ENCODE measurements around the gene CYB5RL. TPM values are rescaled to one million over a fixed set of nuclear protein-coding genes. Genes with fewer than 3 reads are reported as not detected.

CYB5RL gene
- total RNA-seq, 1 experiment from 2014 or later, result 13.1 TPM

DNA sequence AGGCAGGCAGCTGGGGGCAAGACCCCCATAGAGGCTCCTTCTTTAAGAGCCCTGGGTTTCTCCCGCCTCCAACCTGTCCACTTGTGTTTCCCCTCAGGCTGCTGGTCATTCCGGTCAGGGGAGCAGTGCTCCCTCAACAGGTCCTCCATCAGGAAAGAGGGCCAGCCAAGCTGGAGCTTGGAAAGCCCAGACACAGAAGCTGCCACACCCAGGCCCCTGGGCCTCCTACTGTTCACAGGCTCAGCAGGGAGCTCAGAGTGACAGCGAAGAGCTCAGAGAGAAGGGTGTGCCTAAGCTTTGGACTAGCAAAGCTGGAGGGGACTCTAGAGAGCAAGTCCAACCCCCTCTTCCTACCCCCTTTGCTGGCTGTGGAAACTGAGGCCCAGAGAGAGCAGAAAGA lies 36.8 kb downstream of the CYB5RL start (continued):
- no peak for TF ChIP-seq FOXK1 (CRISPR knock-in tag; IDR thresholded peaks at IDR 0.05)
- no peak for TF ChIP-seq NFYB (CRISPR knock-in tag; conservative IDR thresholded peaks at IDR 0.05; ENCODE audit: low read depth)
- no peak for TF ChIP-seq NFE2L1 (CRISPR knock-in tag; IDR thresholded peaks at IDR 0.05)
- TF ChIP-seq SMAD3 (CRISPR knock-in tag; IDR thresholded peaks at IDR 0.05; ENCODE audit: borderline replicate concordance), result no peak
- TF ChIP-seq SMAD4 (CRISPR knock-in tag; IDR thresholded peaks at IDR 0.05), result no peak
- no peak for TF ChIP-seq FOXP1 (CRISPR knock-in tag; IDR thresholded peaks at IDR 0.05; ENCODE audit: borderline replicate concordance)
- TF ChIP-seq, protein P1, sequence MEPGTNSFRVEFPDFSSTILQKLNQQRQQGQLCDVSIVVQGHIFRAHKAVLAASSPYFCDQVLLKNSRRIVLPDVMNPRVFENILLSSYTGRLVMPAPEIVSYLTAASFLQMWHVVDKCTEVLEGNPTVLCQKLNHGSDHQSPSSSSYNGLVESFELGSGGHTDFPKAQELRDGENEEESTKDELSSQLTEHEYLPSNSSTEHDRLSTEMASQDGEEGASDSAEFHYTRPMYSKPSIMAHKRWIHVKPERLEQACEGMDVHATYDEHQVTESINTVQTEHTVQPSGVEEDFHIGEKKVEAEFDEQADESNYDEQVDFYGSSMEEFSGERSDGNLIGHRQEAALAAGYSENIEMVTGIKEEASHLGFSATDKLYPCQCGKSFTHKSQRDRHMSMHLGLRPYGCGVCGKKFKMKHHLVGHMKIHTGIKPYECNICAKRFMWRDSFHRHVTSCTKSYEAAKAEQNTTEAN (CRISPR knock-in tag; IDR thresholded peaks at IDR 0.05), result no peak
- no peak for TF ChIP-seq OVOL2 (CRISPR knock-in tag; IDR thresholded peaks at IDR 0.05; ENCODE audit: borderline replicate concordance)
- TF ChIP-seq, protein P2, sequence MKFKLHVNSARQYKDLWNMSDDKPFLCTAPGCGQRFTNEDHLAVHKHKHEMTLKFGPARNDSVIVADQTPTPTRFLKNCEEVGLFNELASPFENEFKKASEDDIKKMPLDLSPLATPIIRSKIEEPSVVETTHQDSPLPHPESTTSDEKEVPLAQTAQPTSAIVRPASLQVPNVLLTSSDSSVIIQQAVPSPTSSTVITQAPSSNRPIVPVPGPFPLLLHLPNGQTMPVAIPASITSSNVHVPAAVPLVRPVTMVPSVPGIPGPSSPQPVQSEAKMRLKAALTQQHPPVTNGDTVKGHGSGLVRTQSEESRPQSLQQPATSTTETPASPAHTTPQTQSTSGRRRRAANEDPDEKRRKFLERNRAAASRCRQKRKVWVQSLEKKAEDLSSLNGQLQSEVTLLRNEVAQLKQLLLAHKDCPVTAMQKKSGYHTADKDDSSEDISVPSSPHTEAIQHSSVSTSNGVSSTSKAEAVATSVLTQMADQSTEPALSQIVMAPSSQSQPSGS (CRISPR knock-in tag; IDR thresholded peaks at IDR 0.05; ENCODE audit: borderline replicate concordance, low read depth), result no peak
- TF ChIP-seq, protein P3, sequence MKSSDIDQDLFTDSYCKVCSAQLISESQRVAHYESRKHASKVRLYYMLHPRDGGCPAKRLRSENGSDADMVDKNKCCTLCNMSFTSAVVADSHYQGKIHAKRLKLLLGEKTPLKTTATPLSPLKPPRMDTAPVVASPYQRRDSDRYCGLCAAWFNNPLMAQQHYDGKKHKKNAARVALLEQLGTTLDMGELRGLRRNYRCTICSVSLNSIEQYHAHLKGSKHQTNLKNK (CRISPR knock-in tag; IDR thresholded peaks at IDR 0.05), result no peak
- TF ChIP-seq, protein P4, sequence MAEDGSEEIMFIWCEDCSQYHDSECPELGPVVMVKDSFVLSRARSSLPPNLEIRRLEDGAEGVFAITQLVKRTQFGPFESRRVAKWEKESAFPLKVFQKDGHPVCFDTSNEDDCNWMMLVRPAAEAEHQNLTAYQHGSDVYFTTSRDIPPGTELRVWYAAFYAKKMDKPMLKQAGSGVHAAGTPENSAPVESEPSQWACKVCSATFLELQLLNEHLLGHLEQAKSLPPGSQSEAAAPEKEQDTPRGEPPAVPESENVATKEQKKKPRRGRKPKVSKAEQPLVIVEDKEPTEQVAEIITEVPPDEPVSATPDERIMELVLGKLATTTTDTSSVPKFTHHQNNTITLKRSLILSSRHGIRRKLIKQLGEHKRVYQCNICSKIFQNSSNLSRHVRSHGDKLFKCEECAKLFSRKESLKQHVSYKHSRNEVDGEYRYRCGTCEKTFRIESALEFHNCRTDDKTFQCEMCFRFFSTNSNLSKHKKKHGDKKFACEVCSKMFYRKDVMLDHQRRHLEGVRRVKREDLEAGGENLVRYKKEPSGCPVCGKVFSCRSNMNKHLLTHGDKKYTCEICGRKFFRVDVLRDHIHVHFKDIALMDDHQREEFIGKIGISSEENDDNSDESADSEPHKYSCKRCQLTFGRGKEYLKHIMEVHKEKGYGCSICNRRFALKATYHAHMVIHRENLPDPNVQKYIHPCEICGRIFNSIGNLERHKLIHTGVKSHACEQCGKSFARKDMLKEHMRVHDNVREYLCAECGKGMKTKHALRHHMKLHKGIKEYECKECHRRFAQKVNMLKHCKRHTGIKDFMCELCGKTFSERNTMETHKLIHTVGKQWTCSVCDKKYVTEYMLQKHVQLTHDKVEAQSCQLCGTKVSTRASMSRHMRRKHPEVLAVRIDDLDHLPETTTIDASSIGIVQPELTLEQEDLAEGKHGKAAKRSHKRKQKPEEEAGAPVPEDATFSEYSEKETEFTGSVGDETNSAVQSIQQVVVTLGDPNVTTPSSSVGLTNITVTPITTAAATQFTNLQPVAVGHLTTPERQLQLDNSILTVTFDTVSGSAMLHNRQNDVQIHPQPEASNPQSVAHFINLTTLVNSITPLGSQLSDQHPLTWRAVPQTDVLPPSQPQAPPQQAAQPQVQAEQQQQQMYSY (CRISPR knock-in tag; IDR thresholded peaks at IDR 0.05), result no peak
- no peak for TF ChIP-seq SOX15 (CRISPR knock-in tag; IDR thresholded peaks at IDR 0.05)

DNA sequence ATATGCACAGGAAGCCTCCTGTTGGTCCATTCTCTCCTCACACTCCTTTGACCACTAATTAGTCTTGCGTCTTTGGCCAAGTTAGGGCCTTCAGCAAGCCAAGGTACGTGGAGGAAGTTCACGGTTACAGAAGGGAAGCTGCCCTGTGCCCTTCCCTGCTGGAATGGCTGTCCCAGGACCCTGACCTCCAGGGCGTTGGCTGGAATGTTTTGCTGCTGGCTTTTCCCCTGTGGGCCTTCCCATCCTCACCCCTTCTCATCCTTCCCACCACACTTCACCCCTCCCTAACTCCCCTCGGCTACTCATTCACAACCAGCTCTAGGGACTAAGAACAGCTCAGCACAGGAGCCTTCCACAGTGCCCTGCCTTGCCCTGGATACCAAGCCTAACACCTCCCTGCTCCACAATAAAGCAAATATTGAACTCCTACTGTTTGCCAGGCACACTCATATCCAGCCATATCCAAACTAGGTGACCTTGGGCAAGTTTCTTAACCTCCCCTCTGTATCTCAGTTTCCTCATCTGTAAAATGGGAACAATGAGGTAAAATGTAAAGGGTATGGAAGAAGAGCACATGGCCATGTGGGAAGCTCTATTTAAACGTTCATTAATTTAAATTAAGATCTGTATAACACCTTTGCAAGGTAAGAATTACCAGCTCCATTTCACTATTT lies 38.2 kb downstream of the CYB5RL start:
- POLR2A ChIA-PET, result no interaction called here
- CTCF ChIA-PET, result interaction anchor here (0.9 to 1.5 kb wide), 3 partner anchors 17 to 40 kb away, joined by 3 to 6 read pairs (median 3); no protein-coding TSS in a partner anchor
- H3K9me3 Mint-ChIP-seq, result no peaks in the 10 kb centered on the region
- H3K27ac Mint-ChIP-seq, result no peak overlapping the region
- no peak for DNase-seq (ENCODE audit: low spot score)
- TF ChIP-seq, protein P5, sequence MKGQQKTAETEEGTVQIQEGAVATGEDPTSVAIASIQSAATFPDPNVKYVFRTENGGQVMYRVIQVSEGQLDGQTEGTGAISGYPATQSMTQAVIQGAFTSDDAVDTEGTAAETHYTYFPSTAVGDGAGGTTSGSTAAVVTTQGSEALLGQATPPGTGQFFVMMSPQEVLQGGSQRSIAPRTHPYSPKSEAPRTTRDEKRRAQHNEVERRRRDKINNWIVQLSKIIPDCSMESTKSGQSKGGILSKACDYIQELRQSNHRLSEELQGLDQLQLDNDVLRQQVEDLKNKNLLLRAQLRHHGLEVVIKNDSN (CRISPR knock-in tag; IDR thresholded peaks at IDR 0.05), result no peak
- TF ChIP-seq, protein P6, sequence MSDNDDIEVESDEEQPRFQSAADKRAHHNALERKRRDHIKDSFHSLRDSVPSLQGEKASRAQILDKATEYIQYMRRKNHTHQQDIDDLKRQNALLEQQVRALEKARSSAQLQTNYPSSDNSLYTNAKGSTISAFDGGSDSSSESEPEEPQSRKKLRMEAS (CRISPR knock-in tag; IDR thresholded peaks at IDR 0.05), result no peak
- TF ChIP-seq ZNF423 (CRISPR knock-in tag; IDR thresholded peaks at IDR 0.05) (no peak), ZBTB21 (CRISPR knock-in tag; IDR thresholded peaks at IDR 0.05; ENCODE audit: borderline replicate concordance) (no peak), SOX15 (CRISPR knock-in tag; IDR thresholded peaks at IDR 0.05) (no peak), NR2C2 (CRISPR knock-in tag; IDR thresholded peaks at IDR 0.05) (no peak), ZNF263 (CRISPR knock-in tag; IDR thresholded peaks at IDR 0.05; ENCODE audit: low read depth) (no peak)
- TF ChIP-seq, protein P7, sequence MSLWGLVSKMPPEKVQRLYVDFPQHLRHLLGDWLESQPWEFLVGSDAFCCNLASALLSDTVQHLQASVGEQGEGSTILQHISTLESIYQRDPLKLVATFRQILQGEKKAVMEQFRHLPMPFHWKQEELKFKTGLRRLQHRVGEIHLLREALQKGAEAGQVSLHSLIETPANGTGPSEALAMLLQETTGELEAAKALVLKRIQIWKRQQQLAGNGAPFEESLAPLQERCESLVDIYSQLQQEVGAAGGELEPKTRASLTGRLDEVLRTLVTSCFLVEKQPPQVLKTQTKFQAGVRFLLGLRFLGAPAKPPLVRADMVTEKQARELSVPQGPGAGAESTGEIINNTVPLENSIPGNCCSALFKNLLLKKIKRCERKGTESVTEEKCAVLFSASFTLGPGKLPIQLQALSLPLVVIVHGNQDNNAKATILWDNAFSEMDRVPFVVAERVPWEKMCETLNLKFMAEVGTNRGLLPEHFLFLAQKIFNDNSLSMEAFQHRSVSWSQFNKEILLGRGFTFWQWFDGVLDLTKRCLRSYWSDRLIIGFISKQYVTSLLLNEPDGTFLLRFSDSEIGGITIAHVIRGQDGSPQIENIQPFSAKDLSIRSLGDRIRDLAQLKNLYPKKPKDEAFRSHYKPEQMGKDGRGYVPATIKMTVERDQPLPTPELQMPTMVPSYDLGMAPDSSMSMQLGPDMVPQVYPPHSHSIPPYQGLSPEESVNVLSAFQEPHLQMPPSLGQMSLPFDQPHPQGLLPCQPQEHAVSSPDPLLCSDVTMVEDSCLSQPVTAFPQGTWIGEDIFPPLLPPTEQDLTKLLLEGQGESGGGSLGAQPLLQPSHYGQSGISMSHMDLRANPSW (CRISPR knock-in tag; conservative IDR thresholded peaks at IDR 0.05; ENCODE audit: low read depth), result no peak
- H3K4me1 Mint-ChIP-seq, result no peaks in the 10 kb centered on the region
- ATAC-seq, result no peak
- H3K36me3 Mint-ChIP-seq, result no peaks in the 10 kb centered on the region
- H3K27me3 Mint-ChIP-seq (ENCODE audit: low read depth), result peaks cover 3% of the 10 kb centered on the region; the same call in 1 of the 2 replicates
- no peak overlapping the region for H3K4me3 Mint-ChIP-seq

All from WTC11 (cell line).